Dermis blood vessel endothelial cell (primary cell): ENCODE results near the gene KIF13A. TPM values are rescaled to one million over a fixed set of nuclear protein-coding genes. Genes with fewer than 3 reads are reported as not detected.
"Not testable (repeated sequence)": the region's sequence is repeated elsewhere in the genome, so short reads cannot be mapped to it uniquely, and the experiment has no call there.

ENCODE experiments used
- DNase-seq: peaks from one replicate; pipeline ENCODE4 v3.0.0; 2010
- total RNA-seq: library from RNA; depleted of rRNA; stranded (reverse); fragments of >200 nt; gene quantifications from 2 replicates; pipeline ENCODE4 v1.2.3, GENCODE V29; 2014

Gene KIF13A
- total RNA-seq, 1 donor from 2014 or later = 52.4 TPM

DNA sequence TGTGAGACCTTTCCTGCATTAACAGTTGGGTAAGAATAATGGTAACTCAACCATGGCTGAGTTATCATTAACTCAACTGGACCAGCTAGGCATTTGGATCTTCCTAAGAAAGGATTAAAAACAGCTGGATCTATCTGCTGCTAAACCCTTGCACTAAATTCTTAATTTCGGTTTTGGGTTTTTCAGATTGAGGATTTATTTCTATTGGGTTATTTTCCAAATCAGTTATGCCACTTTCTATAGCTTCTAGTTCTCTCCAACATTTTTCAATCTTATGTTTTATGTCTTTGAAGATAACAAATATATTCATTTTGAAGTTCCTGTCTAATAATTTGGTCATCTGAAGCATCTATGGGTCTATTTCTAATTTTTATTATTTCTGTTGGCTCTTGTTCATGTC is 92.5 kb downstream of the KIF13A start:
- DNase-seq = no peak

GRCh38 chr6:17894191-17894590 is 93.2 kb downstream of the KIF13A start:
- DNase-seq = no peak

DNA sequence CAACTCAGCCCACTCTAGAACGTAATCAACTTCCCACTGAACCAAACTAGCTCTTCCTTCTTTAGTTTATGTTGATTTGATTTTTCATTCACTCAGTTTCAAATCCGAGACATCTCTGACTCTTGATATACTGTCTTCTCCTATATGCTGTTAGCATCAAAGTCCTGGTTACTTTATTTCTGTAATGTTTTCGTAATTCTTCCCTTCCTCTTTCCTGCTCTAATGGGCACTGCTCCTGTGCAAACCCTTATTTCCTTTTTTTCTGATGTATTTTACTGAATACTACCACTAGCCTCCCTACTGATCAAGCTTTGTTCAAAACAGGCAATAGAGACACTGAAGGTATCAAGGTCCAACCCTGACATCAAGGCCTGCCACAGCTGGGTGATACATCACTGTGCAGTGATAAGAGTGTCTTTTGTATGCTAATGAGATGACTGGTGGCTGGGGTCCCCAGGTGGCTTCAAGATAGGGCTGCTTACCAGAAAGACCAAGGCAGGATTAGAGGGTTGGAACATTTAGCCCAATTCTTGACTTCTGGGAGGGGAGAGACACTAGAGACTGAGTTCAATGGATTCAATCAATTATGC is 95.2 kb downstream of the KIF13A start:
- DNase-seq = no peak

GRCh38 chr6:17890309-17890708 is 97.1 kb downstream of the KIF13A start:
- no peak for DNase-seq

DNA sequence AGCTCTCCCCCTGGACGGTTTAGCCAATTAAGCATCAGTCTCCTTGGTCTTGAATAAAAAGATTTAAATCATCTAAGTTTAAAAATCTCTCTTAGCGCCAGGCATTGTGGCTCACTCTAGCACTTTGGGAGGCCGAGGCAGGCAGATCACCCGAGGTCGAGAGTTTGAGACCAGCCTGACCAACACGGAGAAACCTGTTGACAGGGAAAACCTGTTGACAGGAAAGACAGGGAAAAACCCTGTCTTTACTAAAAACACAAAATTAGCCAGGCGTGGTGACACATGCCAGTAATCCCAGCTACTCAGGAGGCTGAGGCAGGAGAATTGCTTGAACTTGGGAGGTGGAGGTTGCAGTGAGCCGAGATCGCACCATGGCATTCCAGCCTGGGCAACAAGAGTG is 97.7 kb downstream of the KIF13A start:
- not testable (repeated sequence) for DNase-seq

DNA sequence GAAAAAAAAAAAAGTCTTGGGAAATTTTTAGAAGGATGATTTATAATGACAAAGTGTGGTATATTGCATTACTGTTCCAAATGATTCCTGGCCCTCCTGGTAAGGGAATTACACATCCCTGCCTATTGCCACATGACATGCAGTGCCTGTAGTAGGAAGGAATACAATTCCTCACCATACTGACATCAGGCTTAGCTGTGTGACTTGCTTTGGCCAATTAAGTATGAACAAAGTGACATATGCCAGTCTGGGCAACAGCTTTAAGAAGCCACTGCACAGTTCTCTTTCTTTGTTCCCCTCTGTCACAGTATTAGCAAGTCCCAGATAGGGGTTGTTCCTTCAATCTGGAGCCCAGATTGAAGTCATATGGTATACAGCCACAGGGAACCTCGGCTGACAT is 100.5 kb downstream of the KIF13A start:
- DNase-seq = no peak

DNA sequence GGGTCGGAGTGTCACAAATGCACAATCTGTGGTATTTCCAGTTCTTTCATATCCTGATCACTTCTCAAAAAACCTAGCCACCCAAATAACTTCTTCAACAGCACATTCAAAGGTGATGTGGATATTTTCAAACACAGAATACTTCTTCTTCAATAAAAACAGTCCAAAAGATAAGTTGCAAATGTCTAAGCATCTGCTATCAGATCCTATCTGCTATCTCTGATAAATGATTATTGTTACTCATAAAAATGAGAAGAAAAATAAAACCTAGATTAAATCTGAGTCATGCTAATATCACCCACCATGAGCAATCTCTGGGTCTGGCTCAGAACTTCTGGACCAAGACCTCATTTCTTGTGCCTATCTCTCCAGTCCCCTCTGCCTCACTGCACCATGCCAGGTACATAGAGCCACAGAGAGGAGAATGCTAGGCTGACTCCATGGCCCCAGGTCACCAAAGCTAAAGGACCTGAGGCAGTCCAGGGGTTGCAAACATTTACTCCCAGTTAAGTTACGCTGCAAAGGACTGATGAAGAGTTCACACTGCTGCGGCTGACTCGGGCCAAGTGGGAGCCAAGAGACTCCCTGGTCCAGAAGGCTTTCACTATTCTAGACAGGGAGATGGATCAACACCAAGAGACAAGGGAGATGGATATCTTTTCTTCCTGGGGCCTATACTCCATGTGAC is 101.4 kb downstream of the KIF13A start:
- no peak for DNase-seq

- DNase-seq = no peak
Measured at GRCh38 chr6:17884498-17885478, 102.6 kb downstream of the KIF13A start.

DNA sequence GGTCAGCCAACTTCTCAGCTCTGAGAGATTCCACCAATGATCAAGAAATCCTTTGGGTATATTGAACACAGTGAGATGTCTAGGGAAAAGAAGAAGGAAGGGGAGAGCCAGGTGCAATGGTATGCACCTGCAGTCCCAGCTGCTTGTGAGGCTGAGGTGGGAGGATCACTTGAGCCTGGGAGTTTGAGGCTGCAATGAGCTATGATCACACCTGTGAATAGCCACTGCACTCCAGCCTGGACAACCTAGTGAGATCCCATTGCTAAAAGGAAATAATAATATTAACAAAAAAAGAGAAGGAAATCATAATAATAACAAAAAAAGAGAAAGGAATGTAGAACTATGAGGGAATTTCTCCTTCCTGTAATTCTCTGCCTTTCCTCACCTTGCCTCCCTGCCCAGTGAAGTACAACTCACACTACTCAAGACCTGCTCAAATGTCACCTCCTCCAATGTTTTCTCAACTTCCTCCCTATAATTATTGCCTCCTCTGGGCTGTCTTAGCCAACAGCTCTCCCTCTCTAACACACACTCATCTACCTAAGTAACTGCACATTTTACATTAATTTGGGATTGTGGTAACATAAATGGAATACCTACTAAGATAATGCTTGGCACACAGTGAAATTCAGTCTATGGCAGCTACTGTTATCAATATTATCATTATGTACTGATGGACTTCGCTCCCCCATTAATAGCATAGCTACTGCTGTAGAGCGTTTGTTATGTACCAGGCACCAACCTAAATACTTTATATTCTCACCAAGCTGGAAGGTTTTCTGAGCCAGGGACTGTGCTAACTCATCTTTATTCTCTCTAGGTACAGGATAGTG is 103.6 kb downstream of the KIF13A start:
- no peak for DNase-seq

GRCh38 chr6:17881085-17881858 is 106.2 kb downstream of the KIF13A start:
- no peak for DNase-seq

DNA sequence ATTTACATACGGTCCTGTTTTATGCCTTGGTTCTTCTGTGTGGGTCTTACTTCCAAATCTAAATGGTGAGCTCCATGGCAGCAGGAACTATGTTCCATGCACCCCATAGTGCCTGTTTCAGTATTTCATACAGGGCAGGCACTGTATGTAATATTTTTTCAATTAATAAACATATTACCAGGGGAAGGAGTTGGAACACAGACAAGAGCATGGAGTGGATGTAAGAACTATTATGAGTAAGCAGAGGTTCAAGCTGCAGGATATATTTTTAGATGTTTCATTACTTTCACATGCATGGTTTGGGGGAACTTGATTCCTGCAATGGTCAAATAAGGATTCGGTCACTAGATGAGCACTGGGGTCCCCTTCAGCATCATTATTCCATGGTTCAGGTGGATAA is 108.3 kb downstream of the KIF13A start:
- DNase-seq = no peak

- no peak for DNase-seq
Measured at GRCh38 chr6:17878734-17879133, 108.7 kb downstream of the KIF13A start.

DNA sequence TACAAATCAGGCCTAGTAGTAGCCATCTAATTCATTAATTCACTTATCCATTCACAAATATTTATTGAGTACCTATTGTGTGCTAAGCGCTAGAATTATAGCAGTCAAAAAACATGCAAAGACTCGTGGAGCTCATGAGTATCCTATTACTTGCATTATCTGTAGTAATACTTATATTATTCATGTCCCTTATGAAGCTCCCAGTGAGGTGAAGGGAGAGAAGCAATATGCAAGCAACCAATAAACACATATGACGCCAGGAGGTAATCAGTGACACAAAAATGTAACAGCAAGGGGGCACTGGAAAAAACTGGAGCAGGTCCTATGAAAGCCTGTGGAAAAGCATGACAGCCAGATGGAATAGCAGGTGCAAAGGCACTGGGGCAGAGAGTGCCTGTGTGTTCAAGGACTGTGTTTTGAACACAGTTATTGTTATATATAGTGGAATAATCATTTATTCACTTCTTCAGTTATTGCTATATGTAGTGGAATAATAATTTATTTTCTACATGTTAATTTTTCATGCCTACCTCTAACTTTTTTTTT is 109.5 kb downstream of the KIF13A start:
- no peak for DNase-seq

GRCh38 chr6:17877196-17877894 is 110.1 kb downstream of the KIF13A start:
- DNase-seq = no peak

DNA sequence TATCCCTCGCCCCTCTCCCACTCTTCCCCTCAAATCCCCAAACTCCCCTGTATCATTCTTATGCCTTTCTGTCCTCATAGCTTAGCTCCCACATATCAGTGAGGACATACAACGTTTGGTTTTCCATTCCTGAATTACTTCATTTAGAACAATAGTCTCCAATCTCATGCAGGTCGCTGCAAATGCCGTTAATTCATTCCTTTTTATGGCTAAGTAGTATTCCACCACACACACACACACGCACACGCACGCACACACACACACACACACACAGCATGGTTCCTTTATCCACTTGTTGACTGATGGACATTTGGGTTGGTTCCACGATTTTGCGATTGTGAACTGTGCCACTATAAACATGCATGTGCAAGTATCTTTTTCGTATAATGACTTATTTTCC is 112.7 kb downstream of the KIF13A start:
- DNase-seq = no peak

DNA sequence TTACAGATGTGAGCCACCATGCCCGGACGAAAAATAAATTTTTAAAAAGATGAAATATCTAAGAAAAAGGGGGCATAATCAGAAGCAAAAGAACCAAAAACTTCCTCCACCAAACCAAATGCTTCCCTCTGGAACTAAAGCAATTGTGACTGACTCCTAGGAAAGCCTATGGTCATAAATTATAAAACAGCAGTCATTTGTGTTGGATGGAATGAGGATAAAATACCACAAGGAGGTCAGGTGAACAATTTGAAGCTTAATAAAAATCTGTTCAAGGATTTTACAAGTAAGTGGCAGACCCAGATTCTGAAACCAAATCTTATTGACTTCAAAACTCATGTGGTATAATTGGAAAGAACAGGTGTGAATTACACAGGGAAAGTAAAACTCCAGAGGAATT is 114.5 kb downstream of the KIF13A start:
- no peak for DNase-seq

DNA sequence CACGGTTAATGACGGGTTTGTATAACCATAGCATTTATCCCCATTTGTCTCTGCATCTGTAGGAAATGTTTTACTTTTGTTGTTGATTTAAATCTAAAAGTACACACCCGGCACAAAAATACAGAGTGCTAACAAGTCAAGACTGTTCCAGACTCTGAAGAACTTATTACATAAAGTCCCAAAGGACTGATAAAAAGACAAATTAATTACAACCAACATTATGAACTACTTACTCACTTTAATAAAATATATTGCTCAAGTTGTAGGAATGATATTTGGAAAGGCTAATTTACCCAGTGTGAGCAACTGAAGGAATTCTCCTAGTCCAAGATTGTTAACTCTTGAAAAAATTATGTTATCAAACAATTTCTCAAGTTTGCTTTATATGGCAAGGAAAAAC is 115.6 kb downstream of the KIF13A start:
- no peak for DNase-seq

DNA sequence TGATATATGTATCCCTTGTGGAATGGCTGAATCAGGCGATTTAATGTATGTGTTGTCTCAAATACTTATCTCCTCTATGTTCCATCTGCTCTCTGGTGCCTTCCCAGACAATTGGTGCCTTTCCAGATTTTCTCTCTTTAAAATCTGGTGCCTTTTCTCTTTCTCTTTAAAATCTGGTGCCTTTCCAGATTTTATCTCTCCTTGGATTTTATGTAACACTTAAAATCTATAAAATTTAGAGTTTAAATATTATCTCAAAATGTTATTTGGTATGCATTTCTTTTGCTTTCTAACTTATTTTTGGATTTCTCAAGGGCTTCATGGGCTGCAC is 116.3 kb downstream of the KIF13A start:
- no peak for DNase-seq

- DNase-seq = no peak
Measured at GRCh38 chr6:17870300-17871188, 116.9 kb downstream of the KIF13A start.

- peak; percentile 46 for DNase-seq
Measured at GRCh38 chr6:17869753-17870050, 117.7 kb downstream of the KIF13A start.
